CD14-positive monocyte (primary cell): ENCODE data around the gene ASRGL1. TPM values are rescaled to one million over a fixed set of nuclear protein-coding genes. Genes with fewer than 3 reads are reported as not detected.
A peak's percentile ranks its signal among the peaks of the same experiment; 100 is the strongest.

Experiments
- DNase-seq, 3 donors: peaks; one replicate each; pipeline ENCODE4 v3.0.0-alpha.2; 2011 to 2022
- H2AFZ ChIP-seq: 2 replicates; pipeline ENCODE4 v1.6.0; 2012; ENCODE audit warnings: mild to moderate bottlenecking, low read depth, low read length, inconsistent platforms; ENCODE audit not compliant: insufficient read depth, poor library complexity, severe bottlenecking
- H3K27ac ChIP-seq, 2 donors: 1 replicate in 1 of 2; 2 replicates in 1 of 2; pipeline ENCODE4 v1.5.1; 2012 to 2013; ENCODE audit warnings: low read length in 2 of 2, control low read depth in 1 of 2, inconsistent platforms in 1 of 2, low read depth in 1 of 2, mild to moderate bottlenecking in 1 of 2
- H3K27me3 ChIP-seq, 2 donors: one replicate each; pipeline versions ENCODE4 v1.6.0 to v1.6.1; 2011 to 2013; ENCODE audit warnings: low read length in 2 of 2; ENCODE audit not compliant: control insufficient read depth in 2 of 2, insufficient read depth in 2 of 2
- H3K36me3 ChIP-seq, 2 donors: replicated peaks in 1 of 2; 1 replicate in 1 of 2; 2 replicates in 1 of 2; pipeline versions ENCODE4 v1.5.1 to v1.6.1; 2012 to 2013; ENCODE audit warnings: low read length in 2 of 2, control low read depth in 1 of 2, inconsistent platforms in 1 of 2, mild to moderate bottlenecking in 1 of 2; ENCODE audit not compliant: insufficient read depth in 2 of 2, control insufficient read depth in 1 of 2
- H3K4me1 ChIP-seq, 2 donors: 1 replicate in 1 of 2; 2 replicates in 1 of 2; pipeline versions ENCODE4 v1.5.1 to v1.6.1; 2012 to 2013; ENCODE audit warnings: low read length in 2 of 2, control low read depth in 1 of 2, inconsistent platforms in 1 of 2, mild to moderate bottlenecking in 1 of 2, moderate library complexity in 1 of 2; ENCODE audit not compliant: insufficient read depth in 2 of 2, control insufficient read depth in 1 of 2
- H3K4me2 ChIP-seq: replicated peaks from 2 replicates; pipeline ENCODE3; 2012; ENCODE audit warnings: low read length, moderate library complexity, mild to moderate bottlenecking; ENCODE audit not compliant: poor library complexity, severe bottlenecking; ENCODE audit errors: extremely low read depth
- H3K4me3 ChIP-seq, 3 experiments: fragments of 200-600 bp in 1 of 3; sonication (generic) in 1 of 3; replicated peaks in 1 of 3; 1 replicate in 2 of 3; 2 replicates in 1 of 3; pipeline ENCODE4 v1.5.1; 2011 to 2013; ENCODE audit warnings: low read length in 3 of 3, mild to moderate bottlenecking in 3 of 3, control low read depth in 2 of 3, low read depth in 2 of 3, inconsistent platforms in 1 of 3, moderate library complexity in 1 of 3
- H3K79me2 ChIP-seq: 2 replicates; pipeline ENCODE4 v1.6.0; 2012; ENCODE audit warnings: mild to moderate bottlenecking, control low read depth, inconsistent platforms, low read length, moderate library complexity; ENCODE audit not compliant: insufficient read depth
- H3K9ac ChIP-seq: 2 replicates; pipeline ENCODE4 v1.6.0; 2017; ENCODE audit warnings: low read length, mild to moderate bottlenecking; ENCODE audit not compliant: insufficient read depth, poor library complexity, severe bottlenecking
- H3K9me3 ChIP-seq, 2 donors: replicated peaks in 1 of 2; 1 replicate in 1 of 2; 2 replicates in 1 of 2; pipeline versions ENCODE4 v1.5.1 to v1.6.1; 2012 to 2013; ENCODE audit warnings: low read length in 2 of 2, control low read depth in 1 of 2; ENCODE audit not compliant: control insufficient read depth in 1 of 2, insufficient read depth in 1 of 2
- H4K20me1 ChIP-seq: 2 replicates; pipeline ENCODE4 v1.6.0; 2012; ENCODE audit warnings: mild to moderate bottlenecking, low read length, control low read depth, moderate library complexity; ENCODE audit not compliant: insufficient read depth
- H3K27ac Mint-ChIP-seq, 7 donors: one replicate each; pipeline ENCODE4 v1.8.0; 2020; ENCODE audit warnings: mild to moderate bottlenecking in 7 of 7, mixed read lengths in 7 of 7, moderate library complexity in 6 of 7, inconsistent platforms in 2 of 7
- H3K27me3 Mint-ChIP-seq, 3 donors: one replicate each; pipeline ENCODE4 v1.8.0; 2021 to 2022; ENCODE audit warnings: low read depth in 3 of 3, mild to moderate bottlenecking in 3 of 3, mixed read lengths in 3 of 3, moderate library complexity in 3 of 3, inconsistent platforms in 1 of 3
- H3K36me3 Mint-ChIP-seq, 2 donors: one replicate each; pipeline ENCODE4 v1.8.0; 2020; ENCODE audit warnings: mixed read lengths in 2 of 2, inconsistent platforms in 1 of 2, mild to moderate bottlenecking in 1 of 2
- H3K4me1 Mint-ChIP-seq: one replicate; pipeline ENCODE4 v1.8.0; 2020; ENCODE audit warnings: mild to moderate bottlenecking, mixed read lengths
- H3K4me3 Mint-ChIP-seq, 2 donors: one replicate each; pipeline ENCODE4 v1.8.0; 2020; ENCODE audit warnings: mild to moderate bottlenecking in 2 of 2, mixed read lengths in 2 of 2, moderate library complexity in 1 of 2
- H3K9me3 Mint-ChIP-seq, 7 donors: one replicate each; pipeline ENCODE4 v1.8.0; 2020 to 2022; ENCODE audit warnings: mixed read lengths in 7 of 7, mild to moderate bottlenecking in 6 of 7, moderate library complexity in 6 of 7, inconsistent platforms in 2 of 7
- CTCF ChIP-seq: fragments of 200-600 bp; IDR thresholded peaks from one replicate; pipeline ENCODE4 v1.8.0; 2022; ENCODE audit warnings: antibody characterized with exemption, mild to moderate bottlenecking
- WGBS: methylation state at CpG from one replicate; pipeline ENCODE4 v1.1.5; 2013; ENCODE audit warnings: missing lambda C conversion rate; ENCODE audit not compliant: insufficient coverage; 5-methylcytosine and 5-hydroxymethylcytosine counted together
- intact Hi-C, 2 donors: fragments of 100-400 bp; cut with micrococcal nuclease; formaldehyde crosslinking; loops; one replicate each; pipeline versions ENCODE4 v1.15.0 to v1.15.1; 2023
- polyA plus RNA-seq, 3 donors: library from polyadenylated mRNA; depleted of rRNA in 1 of 3; unstranded in 2 of 3; stranded (reverse) in 1 of 3; fragments of 300-500 nt in 2 of 3; fragments of >200 nt in 1 of 3; fragmentation: Illumina TruSeq in 2 of 3; gene quantifications; 1 replicate in 2 of 3; 2 replicates in 1 of 3; pipeline ENCODE4 v1.2.3, GENCODE V29; 2012 to 2021

ASRGL1 gene
- polyA plus RNA-seq, 3 donors, result 22.3 to 57.8 (median 50.6) TPM

GRCh38 chr11:62315431-62315830 is 21.8 kb upstream of the ASRGL1 start:
- WGBS, result no CpG with 5 or more reads among the region's 1 CpG
- no peaks in the 10 kb centered on the region for H3K36me3 Mint-ChIP-seq

GRCh38 chr11:62322524-62322923 is 14.7 kb upstream of the ASRGL1 start:
- H3K4me1 ChIP-seq, result peaks cover 9 to 12% of the 10 kb centered on the region in 2 donors
- H3K9ac ChIP-seq, result no peak overlapping the region
- no peaks in the 10 kb centered on the region for H3K79me2 ChIP-seq
- Mint-ChIP-seq H3K36me3 (no peaks in the 10 kb centered on the region), H3K27me3 (peaks cover 0 to 5% (median 0%) of the 10 kb centered on the region in 3 donors), H3K27ac (no peak overlapping the region), H3K9me3 (no peaks in the 10 kb centered on the region), H3K4me1 (peaks cover 8% of the 10 kb centered on the region), H3K4me3 (no peak overlapping the region)
- no peak for DNase-seq
- no peaks in the 10 kb centered on the region for H3K36me3 ChIP-seq
- H3K4me3 ChIP-seq, result no peak overlapping the region
- no peak for TF ChIP-seq CTCF
- no peaks in the 10 kb centered on the region for H4K20me1 ChIP-seq
- no peaks in the 10 kb centered on the region for H3K27me3 ChIP-seq
- no peak overlapping the region for H3K4me2 ChIP-seq
- intact Hi-C loops, result loop anchor here in 1 of 2 donors (5.0 to 10.0 kb wide), 2 partner anchors 108 to 150 kb away; no protein-coding TSS in a partner anchor
- H2AFZ ChIP-seq, result no peak overlapping the region
- 92% methylated on average over 1 of the region's 2 CpGs for WGBS
- H3K27ac ChIP-seq, result no peak overlapping the region
- no peaks in the 10 kb centered on the region for H3K9me3 ChIP-seq

More at GRCh38 chr11:62315431-62315830, 21.8 kb upstream of the ASRGL1 start:
- peaks cover 27% of the 10 kb centered on the region for H3K4me1 Mint-ChIP-seq
- H3K27ac Mint-ChIP-seq, result peak overlapping the region; percentile 70 to 83 (median 79)
- Histone ChIP-seq H3K27me3 (no peaks in the 10 kb centered on the region), H3K79me2 (no peaks in the 10 kb centered on the region), H3K27ac (peak overlapping the region in 1 of 2 donors; percentile 67), H3K4me2 (peak overlapping the region; percentile 14), H2AFZ (no peak overlapping the region), H3K4me3 (no peak overlapping the region), H3K4me1 (peaks cover 26 to 32% of the 10 kb centered on the region in 2 donors), H3K9ac (no peak overlapping the region), H4K20me1 (no peaks in the 10 kb centered on the region), H3K9me3 (no peaks in the 10 kb centered on the region), H3K36me3 (no peaks in the 10 kb centered on the region)
- peaks cover 5% of the 10 kb centered on the region in 3 donors for H3K27me3 Mint-ChIP-seq
- H3K4me3 Mint-ChIP-seq, result peak overlapping the region in 1 of 2 donors; percentile 43
- peak; percentile 65 to 83 (median 75) for DNase-seq
- no peak for TF ChIP-seq CTCF
- intact Hi-C loops, result no loop called here
- H3K9me3 Mint-ChIP-seq, result no peaks in the 10 kb centered on the region
